Measurements from ENCODE around the gene FMN1.

DNA sequence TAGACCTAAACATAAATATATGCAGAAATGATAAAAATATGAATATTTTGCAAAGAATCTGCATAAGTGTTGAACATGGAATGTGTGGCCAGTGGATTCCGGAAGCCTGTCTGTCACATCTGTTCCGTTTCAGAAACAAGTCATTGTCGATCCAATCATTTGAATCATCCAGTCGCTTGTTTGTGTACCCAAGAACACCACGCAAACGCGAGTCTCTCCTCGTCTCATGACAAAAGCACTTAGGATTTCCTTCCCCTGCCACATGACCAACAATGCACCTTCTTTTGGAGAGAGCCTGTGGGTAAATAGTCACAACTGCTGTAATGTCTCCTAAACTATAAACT lies 80.2 kb downstream of the FMN1 start:
- no peak for TF ChIP-seq EZH2phosphoT487 (IDR thresholded peaks at IDR 0.05; ENCODE audit: insufficient read depth, low read depth)
- TF ChIP-seq EZH2 (IDR thresholded peaks at IDR 0.05; ENCODE audit: insufficient read depth, poor library complexity, severe bottlenecking) = no peak
